GM06990 (cell line): Measurements from ENCODE around the gene PIGU.
A peak's percentile ranks its signal among the peaks of the same experiment; 100 is the strongest.

Experiments
- DNase-seq: peaks from one replicate; pipeline ENCODE4 v3.0.0-alpha.2; 2011; ENCODE audit not compliant: insufficient read length; ENCODE audit errors: extremely low read depth
- H3K27me3 ChIP-seq: replicated peaks from 2 replicates; pipeline ENCODE4 v1.6.0; 2011; ENCODE audit warnings: low read length; ENCODE audit not compliant: control insufficient read depth, insufficient read depth
- H3K36me3 ChIP-seq: 2 replicates; pipeline ENCODE4 v1.5.1; 2011; ENCODE audit warnings: low read length; ENCODE audit not compliant: control insufficient read depth, insufficient read depth
- H3K4me3 ChIP-seq: replicated peaks from 2 replicates; pipeline ENCODE4 v1.5.1; 2011; ENCODE audit warnings: low read depth, mild to moderate bottlenecking, control low read depth, low read length
- CTCF ChIP-seq: IDR thresholded peaks from 2 replicates; pipeline ENCODE4 v1.5.1; 2011; ENCODE audit warnings: low read length, control low read depth, mild to moderate bottlenecking, inconsistent platforms; ENCODE audit not compliant: insufficient read depth, poor library complexity, severe bottlenecking

The PIGU gene

GRCh38 chr20:34567892-34568865 is 108.7 kb downstream of the PIGU start:
- no peaks in the 10 kb centered on the region for H3K27me3 ChIP-seq
- peaks cover 8% of the 10 kb centered on the region for H3K36me3 ChIP-seq
- TF ChIP-seq CTCF = no peak
- H3K4me3 ChIP-seq = no peak overlapping the region
- DNase-seq = no peak

GRCh38 chr20:34566978-34567891 is 109.7 kb downstream of the PIGU start:
- Histone ChIP-seq H3K27me3 (no peaks in the 10 kb centered on the region), H3K4me3 (no peak overlapping the region), H3K36me3 (peaks cover 8% of the 10 kb centered on the region)
- DNase-seq = no peak
- no peak for TF ChIP-seq CTCF

GRCh38 chr20:34564833-34565232 is 112.1 kb downstream of the PIGU start:
- Histone ChIP-seq H3K36me3 (peaks cover 4% of the 10 kb centered on the region), H3K27me3 (no peaks in the 10 kb centered on the region), H3K4me3 (no peak overlapping the region)
- TF ChIP-seq CTCF = no peak
- no peak for DNase-seq

- DNase-seq = no peak
- no peaks in the 10 kb centered on the region for H3K27me3 ChIP-seq
- TF ChIP-seq CTCF = peak; percentile 54
- no peaks in the 10 kb centered on the region; the same call in 1 of the 2 replicates for H3K36me3 ChIP-seq
- H3K4me3 ChIP-seq = no peak overlapping the region
These were observed 114.3 kb downstream of the PIGU start for GRCh38 chr20:34562641-34563040.

GRCh38 chr20:34561661-34562060 is 115.2 kb downstream of the PIGU start:
- no peak for DNase-seq
- H3K36me3 ChIP-seq = no peaks in the 10 kb centered on the region; the same call in 1 of the 2 replicates

More at GRCh38 chr20:34561661-34562060, 115.2 kb downstream of the PIGU start:
- H3K27me3 ChIP-seq = no peaks in the 10 kb centered on the region
- TF ChIP-seq CTCF = no peak
- H3K4me3 ChIP-seq = no peak overlapping the region
